OCI-M1 (cell line): ENCODE data around the gene NABP1.

Source experiments
- DNase-seq: peaks from one replicate; lab custom pipeline; 2025; lab: John Stamatoyannopoulos, UW

Gene NABP1

DNA sequence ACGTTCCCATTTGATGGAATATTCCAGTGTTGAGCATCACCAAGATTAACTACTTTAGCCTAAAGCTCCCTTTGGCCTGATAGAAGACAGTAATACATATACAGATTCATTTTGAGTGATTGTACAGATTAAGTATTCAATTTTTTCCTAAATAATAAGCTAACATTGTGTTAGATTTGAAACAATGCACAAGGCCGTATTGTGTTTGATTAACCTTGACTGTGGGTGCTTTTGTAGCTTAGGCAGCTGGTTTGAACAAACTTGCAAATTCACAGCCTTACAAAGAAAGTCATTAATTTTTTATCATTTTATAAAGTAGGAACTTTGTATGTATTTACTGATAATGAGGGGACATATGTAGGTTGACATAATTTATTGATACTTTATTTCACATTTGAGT, 29.6 kb downstream of the NABP1 start:
- no peak for DNase-seq

DNA sequence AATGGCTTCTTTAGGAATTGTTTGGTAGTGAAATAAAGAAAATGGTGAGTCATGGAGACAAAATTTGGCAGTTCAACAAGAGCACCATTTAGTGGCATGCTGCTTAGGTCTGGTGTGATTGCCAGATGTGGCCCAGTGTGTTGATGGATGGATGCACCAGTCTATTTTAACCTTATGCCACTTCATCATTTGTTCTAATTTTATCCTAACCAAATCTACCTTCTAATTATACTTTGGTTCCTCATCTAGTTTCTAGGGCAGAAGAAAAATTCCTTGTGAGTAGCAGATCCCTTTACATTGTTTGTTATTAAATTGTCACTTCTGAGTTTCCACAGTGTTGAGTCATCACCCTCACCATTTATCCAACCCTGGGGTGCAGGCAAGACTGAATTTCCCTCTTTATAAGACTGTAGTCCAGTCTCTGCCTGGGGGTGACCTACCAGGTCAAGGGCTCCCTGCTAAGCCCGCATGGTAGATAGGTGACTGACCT, 32.5 kb downstream of the NABP1 start:
- no peak for DNase-seq

DNA sequence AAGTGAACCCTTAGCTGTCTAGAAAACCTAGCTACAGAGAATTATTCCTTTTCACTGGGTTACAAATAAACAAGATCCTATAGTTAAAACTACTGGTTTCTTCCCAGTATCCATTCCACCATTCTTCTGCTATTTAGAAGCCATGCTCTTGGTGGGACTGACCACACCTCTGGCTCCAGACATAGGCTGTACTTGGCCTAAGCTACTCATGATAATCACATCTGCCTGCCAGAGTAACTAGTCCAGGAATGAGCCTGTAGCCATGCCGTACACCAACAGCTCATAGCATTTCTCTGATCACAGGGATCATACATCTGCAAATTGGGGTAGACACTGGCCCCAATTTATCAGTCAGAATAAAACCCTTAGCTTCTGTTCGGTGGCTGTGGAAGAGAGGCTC, 33.7 kb downstream of the NABP1 start:
- no peak for DNase-seq

DNA sequence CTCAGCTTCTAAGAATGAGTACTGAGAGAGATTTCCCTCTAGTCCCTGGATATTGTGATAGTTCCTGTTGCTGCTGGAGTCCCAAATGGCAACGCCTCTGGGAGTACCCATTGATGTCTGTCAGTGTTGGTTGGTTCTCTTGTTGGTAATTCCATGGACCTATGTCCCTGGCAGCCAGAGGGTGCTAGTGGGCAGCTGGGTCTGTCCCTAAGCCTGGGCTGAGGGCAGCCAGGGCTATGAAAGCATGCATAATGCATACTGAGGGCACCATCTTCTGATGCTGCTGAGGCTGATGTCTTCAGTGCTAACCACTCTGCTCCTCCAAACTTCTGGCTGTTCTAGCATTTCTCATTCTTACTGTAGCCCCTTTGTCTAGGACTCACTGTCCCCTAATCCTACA, 35.9 kb downstream of the NABP1 start:
- peak; percentile 34 for DNase-seq

DNA sequence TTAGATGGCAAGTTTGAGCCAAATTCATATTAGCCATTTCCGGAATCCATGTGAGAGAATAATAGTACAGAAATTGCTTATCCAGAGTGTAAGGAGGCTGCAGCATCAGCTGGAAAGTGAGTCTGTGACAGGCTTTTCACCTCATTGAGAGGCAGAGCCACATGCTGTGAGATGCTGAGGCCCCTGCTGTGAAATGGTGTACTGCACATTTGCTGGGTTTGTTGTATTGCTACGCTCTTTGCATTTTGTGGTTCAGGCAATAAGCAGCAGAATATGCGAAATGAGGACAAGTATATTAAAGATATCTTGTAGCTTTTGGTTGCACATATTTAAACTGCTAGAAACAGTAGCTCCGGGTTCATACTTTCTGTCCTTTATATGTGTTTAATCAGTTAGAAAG, 37.0 kb downstream of the NABP1 start:
- no peak for DNase-seq

DNA sequence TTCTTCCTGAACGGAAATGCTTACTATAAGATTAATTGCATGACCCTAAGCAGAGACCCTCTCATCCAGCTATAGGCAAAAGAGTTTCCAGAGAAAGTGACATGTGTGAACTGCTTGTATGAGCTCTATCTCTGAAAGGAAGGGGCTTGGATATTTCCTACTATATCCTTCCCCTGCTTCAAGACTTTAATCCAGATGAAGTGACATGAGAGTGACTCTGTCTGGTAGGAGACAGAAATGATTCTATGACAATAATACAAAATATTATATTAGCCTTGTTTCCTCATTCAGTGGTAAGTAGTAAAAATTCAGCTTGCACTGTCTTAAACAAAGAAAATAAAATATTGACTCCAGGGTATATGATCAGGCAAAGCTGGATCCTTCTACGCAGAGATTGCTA, 37.5 kb downstream of the NABP1 start:
- DNase-seq, result no peak

DNA sequence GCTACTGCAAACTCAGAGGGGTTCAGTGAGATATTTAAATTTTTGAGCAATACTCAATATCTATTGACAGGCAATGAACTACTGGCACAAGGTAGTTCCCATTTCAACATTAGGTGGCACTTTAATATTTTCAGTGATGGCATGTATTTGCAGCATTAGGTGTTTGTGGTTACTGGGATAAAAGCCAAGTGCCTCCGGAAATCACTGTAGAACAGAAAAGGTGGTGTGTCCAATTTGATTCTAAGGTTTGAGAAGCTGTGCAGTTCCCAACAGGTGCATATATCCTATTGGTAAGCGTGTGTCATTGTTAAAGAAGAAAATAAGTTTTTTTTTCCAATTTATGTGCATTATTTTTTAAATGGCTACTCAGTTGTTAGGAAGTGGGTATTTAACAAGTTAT, 41.3 kb downstream of the NABP1 start:
- no peak for DNase-seq

DNA sequence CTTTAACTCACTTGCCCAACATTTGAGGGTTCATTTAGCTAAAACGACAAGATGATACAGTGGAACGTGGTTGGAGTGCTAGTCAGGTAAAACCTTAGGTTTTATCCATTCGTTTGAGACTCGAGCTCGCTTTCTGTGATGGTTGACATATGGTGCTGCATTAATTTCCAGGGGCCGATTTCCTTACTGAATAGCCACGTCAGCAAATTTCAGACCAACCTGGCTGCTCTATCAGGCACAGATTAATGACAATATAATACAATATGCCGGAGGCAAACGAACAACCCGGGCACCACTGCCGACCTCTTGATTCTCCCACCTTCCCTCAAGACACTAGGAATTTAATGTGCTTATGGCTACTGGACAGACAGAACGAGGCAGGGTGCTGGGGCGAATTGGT, 42.0 kb downstream of the NABP1 start:
- DNase-seq, result no peak

DNA sequence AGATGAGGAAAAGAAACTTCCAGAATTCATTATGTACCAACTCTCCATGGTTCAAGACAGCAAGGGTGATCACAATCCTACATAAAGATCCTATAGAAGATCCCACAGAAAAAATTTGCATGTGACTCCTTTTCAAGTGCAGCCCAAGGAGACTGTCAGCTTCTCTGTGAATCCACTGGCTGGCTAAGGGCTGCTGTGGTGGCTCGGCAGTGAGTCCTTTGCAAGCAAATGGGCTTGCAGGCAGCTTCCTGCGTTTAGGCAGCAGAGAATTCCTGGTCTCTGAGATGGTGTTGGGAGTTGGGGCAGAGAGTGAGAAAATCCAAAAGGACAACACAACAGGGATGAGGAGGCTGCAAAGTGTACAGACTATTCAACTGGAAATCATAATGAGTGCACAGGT, 43.4 kb downstream of the NABP1 start:
- DNase-seq, result no peak

DNA sequence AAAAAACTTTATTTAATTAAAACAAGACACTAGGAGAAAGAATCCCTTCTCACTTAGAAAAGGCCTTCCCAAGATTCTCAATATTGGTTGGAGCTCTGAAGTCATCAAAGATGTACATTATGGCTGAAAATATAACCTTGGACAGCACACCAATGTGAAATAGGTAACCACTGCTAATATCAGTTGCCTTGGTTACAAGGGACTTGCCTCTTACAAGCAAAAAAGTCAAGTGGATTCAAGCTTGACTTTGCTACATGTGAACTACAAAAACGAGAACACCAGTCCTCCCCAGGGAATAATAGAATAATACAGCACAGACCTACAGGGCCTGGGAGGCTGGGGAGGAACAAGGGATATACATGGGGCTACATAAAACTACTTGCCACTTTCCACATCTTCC, 46.1 kb downstream of the NABP1 start:
- DNase-seq, result no peak

DNA sequence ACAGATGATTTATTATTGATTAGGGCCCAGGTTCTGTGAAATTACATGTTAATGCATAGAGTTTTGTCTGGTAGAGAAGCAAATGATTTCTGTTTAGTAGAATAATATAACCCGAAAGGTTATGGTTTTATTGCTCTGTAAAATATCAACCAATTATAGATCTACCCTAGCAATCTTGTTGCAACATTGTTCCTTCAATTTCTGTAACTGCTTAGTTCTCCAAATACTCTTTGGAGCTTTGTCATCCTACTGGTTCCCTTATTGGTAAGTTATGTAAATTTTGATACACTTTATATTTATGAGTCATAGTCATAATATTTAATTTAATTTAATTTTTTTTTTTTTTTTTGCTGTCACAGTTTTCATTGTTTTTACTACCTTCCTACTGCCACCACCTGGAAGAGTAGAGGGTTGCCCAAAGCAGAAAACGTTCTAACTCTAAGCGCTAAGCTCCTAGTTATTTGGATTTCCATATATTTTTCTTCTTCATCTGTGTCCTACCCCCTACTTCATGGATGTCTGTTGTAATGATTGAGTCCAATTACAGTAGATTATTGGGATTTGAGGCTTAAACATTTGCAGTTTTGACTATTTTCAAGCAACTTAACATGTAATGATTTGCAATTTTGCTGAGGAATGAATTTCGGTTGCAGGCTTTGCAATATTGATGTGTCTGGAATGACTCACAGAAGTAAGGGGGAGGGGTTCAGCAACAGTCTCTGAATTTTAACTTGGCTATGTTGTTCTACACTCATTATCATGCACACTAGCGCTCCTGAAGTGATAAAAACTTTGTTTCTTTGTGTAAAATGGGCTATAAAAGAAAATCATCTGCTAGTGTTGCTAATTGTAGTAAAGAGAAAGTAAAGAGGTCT, 51.1 kb downstream of the NABP1 start:
- DNase-seq, result peak; percentile 59

DNA sequence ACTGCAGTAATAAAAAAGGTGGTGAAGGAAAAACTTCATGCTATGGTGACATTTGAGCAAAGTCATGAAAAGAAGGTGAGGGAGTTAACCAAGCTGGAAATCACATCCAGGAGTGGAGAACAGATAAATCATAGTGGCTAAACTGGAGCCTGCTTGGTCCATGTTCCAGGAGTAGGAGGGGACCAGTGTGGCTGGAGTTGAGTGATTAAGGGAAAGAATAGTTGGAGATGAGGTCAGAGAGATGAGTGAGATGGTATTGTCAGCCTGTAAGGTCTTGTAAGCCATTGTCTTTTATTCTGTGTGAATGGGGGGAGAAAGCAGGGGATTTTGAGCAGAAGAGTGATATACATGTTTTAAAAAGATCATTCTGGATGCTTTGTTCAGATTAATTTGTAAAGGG, 52.3 kb downstream of the NABP1 start:
- no peak for DNase-seq
